Sigmoid colon (tissue), 7 donors: ENCODE measurements around the gene ZSWIM5. TPM values are rescaled to one million over a fixed set of nuclear protein-coding genes. Genes with fewer than 3 reads are reported as not detected.
"Not testable (repeated sequence)": the region's sequence is repeated elsewhere in the genome, so short reads cannot be mapped to it uniquely, and the experiment has no call there.

Source experiments
- DNase-seq: peaks from one replicate; pipeline ENCODE4 v3.0.0-alpha.2; 2019
- H3K27ac ChIP-seq, 4 donors: fragments of 200-600 bp; sonication (generic); one replicate each; pipeline ENCODE4 v1.5.1; 2016 to 2019; ENCODE audit warnings: mild to moderate bottlenecking in 1 of 4
- H3K27me3 ChIP-seq, 3 donors: fragments of 200-600 bp; sonication (generic); one replicate each; pipeline ENCODE4 v1.5.1; 2019; ENCODE audit warnings: mild to moderate bottlenecking in 1 of 3
- H3K36me3 ChIP-seq, 4 donors: fragments of 200-600 bp; sonication (generic); one replicate each; pipeline ENCODE4 v1.5.1; 2016 to 2019
- H3K4me1 ChIP-seq, 4 donors: fragments of 200-600 bp; sonication (generic); one replicate each; pipeline ENCODE4 v1.5.1; 2017 to 2019
- H3K4me3 ChIP-seq, 4 donors: fragments of 200-600 bp; sonication (generic); one replicate each; pipeline ENCODE4 v1.5.1; 2017 to 2019; ENCODE audit warnings: mild to moderate bottlenecking in 2 of 4, moderate library complexity in 1 of 4
- H3K9me3 ChIP-seq, 4 donors: fragments of 200-600 bp in 3 of 4; sonication (generic) in 3 of 4; one replicate each; pipeline versions ENCODE4 v1.5.1 to v1.6.1; 2013 to 2019
- EP300 ChIP-seq, 4 donors: sonication (generic); formaldehyde crosslinking; IDR thresholded peaks; one replicate each; pipeline ENCODE4 v1.6.1; 2017; ENCODE audit warnings: antibody characterized with exemption in 4 of 4
- POLR2A ChIP-seq, 2 donors: fragments of 450-650 bp; IDR thresholded peaks; one replicate each; pipeline ENCODE4 v1.6.1; 2016; ENCODE audit warnings: antibody characterized with exemption in 2 of 2, mild to moderate bottlenecking in 2 of 2, moderate library complexity in 2 of 2
- POLR2AphosphoS5 ChIP-seq, 4 donors: sonication (generic); formaldehyde crosslinking; IDR thresholded peaks; one replicate each; pipeline ENCODE4 v1.6.1; 2017; ENCODE audit warnings: antibody characterized with exemption in 4 of 4
- WGBS, 2 donors: extraction: QIAGEN DNeasy Blood & Tissue Kit; methylation state at CpG; one replicate each; pipeline ENCODE4 v1.1.7; 2013; 5-methylcytosine and 5-hydroxymethylcytosine counted together
- intact Hi-C: fragments of 100-400 bp; cut with DNase I; formaldehyde crosslinking; loops from one replicate; pipeline ENCODE4 v1.15.1; 2023
- polyA plus RNA-seq, 3 donors: library from polyadenylated mRNA; stranded (reverse); fragments of 200-250 nt; gene quantifications; one replicate each; pipeline ENCODE4 v1.2.3, GENCODE V29; 2013
- total RNA-seq, 4 donors: library from RNA; depleted of rRNA; stranded (reverse); fragments of >200 nt; gene quantifications; one replicate each; pipeline ENCODE4 v1.1.0, GENCODE V29; 2016
- TF ChIP-seq, protein P1 (sequence below), 4 experiments: fragments of 450-650 bp in 3 of 4; fragments of 200-600 bp in 1 of 4; IDR thresholded peaks; one replicate each; pipeline ENCODE4 v1.5.1; 2016 to 2019; ENCODE audit warnings: antibody characterized with exemption in 4 of 4, mild to moderate bottlenecking in 3 of 4, moderate library complexity in 2 of 4
- donor health status: healthy with polysubstance abuse.
- donor health status: Bipolar disorder and iron deficiency.
- donor health status: healthy.

ZSWIM5 gene
- total and polyA plus RNA-seq, 7 donors: 2.4 to 4.3 (median 3.2) TPM

DNA sequence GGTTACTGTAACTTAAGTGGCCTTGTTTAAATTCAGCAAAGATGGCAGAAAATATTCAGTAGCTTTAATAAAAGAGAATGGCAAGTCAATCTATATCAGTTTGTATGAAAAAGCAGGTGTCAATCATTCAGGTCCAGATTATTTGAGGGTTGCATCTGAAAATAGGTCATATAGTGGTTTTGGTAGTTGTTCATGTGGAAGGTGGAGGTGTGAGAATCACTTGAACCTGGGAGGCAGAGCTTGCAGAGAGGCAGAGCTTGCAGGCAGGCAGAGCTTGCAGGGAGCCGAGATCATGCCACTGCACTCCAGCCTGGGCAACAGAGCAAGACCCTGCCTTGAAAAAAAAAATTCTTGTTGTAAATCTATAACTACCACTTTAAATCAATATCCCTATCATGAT, 88.6 kb downstream of the ZSWIM5 start:
- TF ChIP-seq POLR2A (IDR thresholded peaks at IDR 0.05): no peak
- TF ChIP-seq, protein P1, sequence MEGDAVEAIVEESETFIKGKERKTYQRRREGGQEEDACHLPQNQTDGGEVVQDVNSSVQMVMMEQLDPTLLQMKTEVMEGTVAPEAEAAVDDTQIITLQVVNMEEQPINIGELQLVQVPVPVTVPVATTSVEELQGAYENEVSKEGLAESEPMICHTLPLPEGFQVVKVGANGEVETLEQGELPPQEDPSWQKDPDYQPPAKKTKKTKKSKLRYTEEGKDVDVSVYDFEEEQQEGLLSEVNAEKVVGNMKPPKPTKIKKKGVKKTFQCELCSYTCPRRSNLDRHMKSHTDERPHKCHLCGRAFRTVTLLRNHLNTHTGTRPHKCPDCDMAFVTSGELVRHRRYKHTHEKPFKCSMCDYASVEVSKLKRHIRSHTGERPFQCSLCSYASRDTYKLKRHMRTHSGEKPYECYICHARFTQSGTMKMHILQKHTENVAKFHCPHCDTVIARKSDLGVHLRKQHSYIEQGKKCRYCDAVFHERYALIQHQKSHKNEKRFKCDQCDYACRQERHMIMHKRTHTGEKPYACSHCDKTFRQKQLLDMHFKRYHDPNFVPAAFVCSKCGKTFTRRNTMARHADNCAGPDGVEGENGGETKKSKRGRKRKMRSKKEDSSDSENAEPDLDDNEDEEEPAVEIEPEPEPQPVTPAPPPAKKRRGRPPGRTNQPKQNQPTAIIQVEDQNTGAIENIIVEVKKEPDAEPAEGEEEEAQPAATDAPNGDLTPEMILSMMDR (IDR thresholded peaks at IDR 0.05): no peak
- TF ChIP-seq POLR2AphosphoS5 (IDR thresholded peaks at IDR 0.05): no peak
- no peak for TF ChIP-seq EP300 (IDR thresholded peaks at IDR 0.05)

DNA sequence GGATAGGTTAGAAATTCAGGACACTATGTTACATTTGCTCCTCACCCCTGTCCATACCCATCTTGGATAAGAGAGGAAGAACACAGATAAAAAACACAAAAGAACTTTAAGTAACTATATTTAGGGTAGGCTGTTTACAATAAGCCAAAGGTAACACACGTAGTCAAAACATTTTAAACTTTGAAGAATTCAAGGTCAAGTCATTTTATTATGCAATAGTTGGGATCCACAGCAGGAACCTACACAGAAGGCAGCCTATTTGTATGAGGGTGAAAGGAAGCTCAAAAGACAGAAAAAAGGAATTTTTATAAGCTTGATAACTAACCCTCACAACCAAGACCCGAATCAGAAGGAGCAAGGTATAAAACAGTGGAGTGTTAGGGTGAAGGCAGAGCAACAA, 89.6 kb downstream of the ZSWIM5 start:
- TF ChIP-seq, protein P1 (IDR thresholded peaks at IDR 0.05): no peak
- TF ChIP-seq POLR2A (IDR thresholded peaks at IDR 0.05) (no peak), POLR2AphosphoS5 (IDR thresholded peaks at IDR 0.05) (no peak), EP300 (IDR thresholded peaks at IDR 0.05) (no peak)
- no peak overlapping the region for H3K27ac ChIP-seq
- H3K4me1 ChIP-seq: no peaks in the 10 kb centered on the region
- H3K27me3 ChIP-seq: no peaks in the 10 kb centered on the region
- no peaks in the 10 kb centered on the region for H3K36me3 ChIP-seq
- no peaks in the 10 kb centered on the region for H3K9me3 ChIP-seq
- no peak for DNase-seq
- WGBS, 2 donors: 33 to 62% methylated on average over 2 of the region's 2 CpGs
- H3K4me3 ChIP-seq: no peak overlapping the region
- intact Hi-C loops: no loop called here

More for the DNA sequence above, 88.6 kb downstream of the ZSWIM5 start:
- no peaks in the 10 kb centered on the region for H3K4me1 ChIP-seq
- intact Hi-C loops: no loop called here
- no peaks in the 10 kb centered on the region for H3K9me3 ChIP-seq
- no peak overlapping the region for H3K4me3 ChIP-seq
- H3K27ac ChIP-seq: no peak overlapping the region
- DNase-seq: no peak
- WGBS, 2 donors: 88 to 98% methylated on average over 1 of the region's 1 CpG
- H3K27me3 ChIP-seq: no peaks in the 10 kb centered on the region
- no peaks in the 10 kb centered on the region for H3K36me3 ChIP-seq

DNA sequence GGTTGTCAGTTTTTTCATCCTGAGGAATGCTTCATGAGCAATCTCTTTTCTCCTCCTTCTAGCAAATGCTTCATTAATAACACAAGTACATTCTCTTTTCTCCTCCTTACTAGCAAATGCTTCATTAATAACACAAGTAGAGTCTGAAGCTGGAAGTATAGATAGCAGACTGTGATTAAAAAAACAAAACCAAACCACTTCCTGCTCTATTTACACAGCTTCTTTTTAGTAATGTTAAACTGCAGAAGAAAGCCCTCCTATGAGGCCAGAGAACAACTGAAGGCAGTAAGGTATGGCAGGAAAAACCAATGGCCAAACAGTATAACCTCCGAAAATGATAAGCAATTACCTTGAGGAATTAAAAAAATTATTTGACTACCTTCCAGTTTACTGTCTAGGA, 90.1 kb downstream of the ZSWIM5 start:
- no peak overlapping the region for H3K27ac ChIP-seq

DNA sequence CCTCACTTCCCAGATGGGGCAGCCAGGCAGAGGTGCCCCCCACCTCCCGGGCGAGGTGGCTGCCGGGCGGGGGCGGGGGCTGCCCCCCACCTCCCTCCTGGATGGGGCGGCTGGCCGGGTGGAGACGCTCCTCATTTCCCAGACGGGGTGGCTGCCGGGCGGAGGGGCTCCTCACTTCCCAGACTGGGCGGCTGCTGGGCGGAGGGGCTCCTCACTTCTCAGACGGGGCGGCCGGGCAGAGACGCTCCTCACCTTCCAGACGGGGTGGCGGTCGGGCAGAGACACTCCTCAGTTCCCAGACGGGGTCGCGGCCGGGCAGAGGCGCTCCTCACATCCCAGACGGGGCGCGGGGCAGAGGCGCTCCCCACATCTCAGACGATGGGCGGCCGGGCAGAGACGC, 91.2 kb downstream of the ZSWIM5 start:
- WGBS, 2 donors: 98% methylated on average over 33 of the region's 33 CpGs
- H3K27ac ChIP-seq, DNase-seq, H3K4me3 ChIP-seq, H3K36me3 ChIP-seq, intact Hi-C loops, H3K4me1 ChIP-seq, H3K9me3 ChIP-seq, H3K27me3 ChIP-seq: not testable (repeated sequence)

More for the DNA sequence above, 90.1 kb downstream of the ZSWIM5 start:
- DNase-seq: no peak
- H3K9me3 ChIP-seq: no peaks in the 10 kb centered on the region
- WGBS, 2 donors: 64 to 84% methylated on average over 1 of the region's 1 CpG
- no peaks in the 10 kb centered on the region for H3K27me3 ChIP-seq
- H3K4me1 ChIP-seq: no peaks in the 10 kb centered on the region
- H3K4me3 ChIP-seq: no peak overlapping the region
- no peaks in the 10 kb centered on the region for H3K36me3 ChIP-seq
- TF ChIP-seq EP300 (IDR thresholded peaks at IDR 0.05) (no peak), POLR2AphosphoS5 (IDR thresholded peaks at IDR 0.05) (no peak), POLR2A (IDR thresholded peaks at IDR 0.05) (no peak)
- TF ChIP-seq, protein P1 (IDR thresholded peaks at IDR 0.05): no peak
- intact Hi-C loops: no loop called here

DNA sequence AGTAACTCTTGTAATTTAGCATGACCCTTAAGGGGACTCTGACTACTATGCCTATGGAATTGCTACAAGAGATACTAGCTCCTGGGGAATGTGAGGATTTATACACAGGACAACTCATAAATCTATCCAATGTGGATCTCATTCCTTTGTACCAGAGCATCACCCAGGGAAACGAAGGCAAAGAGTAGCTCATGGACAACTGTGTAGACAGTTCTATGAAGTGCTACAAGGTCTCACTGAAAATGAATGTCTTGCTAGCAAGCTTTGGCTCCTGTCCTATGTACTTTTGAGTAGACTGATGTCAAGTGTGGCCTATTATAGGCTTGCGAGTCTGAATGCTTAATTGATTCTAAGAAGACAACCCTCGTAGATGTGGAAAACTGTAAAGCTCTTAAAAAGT, 93.7 kb downstream of the ZSWIM5 start:
- Histone ChIP-seq H3K36me3 (no peaks in the 10 kb centered on the region), H3K4me3 (no peak overlapping the region), H3K4me1 (no peaks in the 10 kb centered on the region), H3K27ac (no peak overlapping the region), H3K9me3 (no peaks in the 10 kb centered on the region), H3K27me3 (no peaks in the 10 kb centered on the region)
- 87 to 96% methylated on average over 3 of the region's 3 CpGs for WGBS, 2 donors
- intact Hi-C loops: no loop called here
- no peak for TF ChIP-seq EP300 (IDR thresholded peaks at IDR 0.05)
- TF ChIP-seq POLR2AphosphoS5 (IDR thresholded peaks at IDR 0.05): no peak
- no peak for TF ChIP-seq POLR2A (IDR thresholded peaks at IDR 0.05)
- TF ChIP-seq, protein P1 (IDR thresholded peaks at IDR 0.05): no peak
- DNase-seq: no peak
